HG03520 (cell line): ENCODE results near the gene CUX1.
"Not testable (repeated sequence)": the region's sequence is repeated elsewhere in the genome, so short reads cannot be mapped to it uniquely, and the experiment has no call there.

ENCODE experiments used
- ATAC-seq: cut with Tn5 transposase; IDR thresholded peaks from one replicate; pipeline ENCODE4 v1.9.1; 2021; ENCODE audit warnings: mild to moderate bottlenecking, moderate library complexity; ENCODE audit not compliant: unreplicated experiment

Gene CUX1

GRCh38 chr7:102223184-102223583 is 405.8 kb downstream of the CUX1 start:
- no peak for ATAC-seq

- no peak for ATAC-seq
Observed at GRCh38 chr7:102225025-102225424, 407.6 kb downstream of the CUX1 start.

- ATAC-seq = no peak
Observed at GRCh38 chr7:102227371-102227770, 409.9 kb downstream of the CUX1 start.

GRCh38 chr7:102228935-102229334 is 411.5 kb downstream of the CUX1 start:
- no peak for ATAC-seq

- ATAC-seq = not testable (repeated sequence)
Observed at GRCh38 chr7:102230162-102230561, 412.7 kb downstream of the CUX1 start.

GRCh38 chr7:102230593-102230992 is 413.2 kb downstream of the CUX1 start:
- ATAC-seq = no peak

- no peak for ATAC-seq
Observed at GRCh38 chr7:102232611-102233286, 415.3 kb downstream of the CUX1 start.

- no peak for ATAC-seq
Observed at GRCh38 chr7:102234131-102234530, 416.7 kb downstream of the CUX1 start.

GRCh38 chr7:102234801-102235550 is 417.6 kb downstream of the CUX1 start:
- no peak for ATAC-seq

- ATAC-seq = no peak
Observed at GRCh38 chr7:102236102-102236501, 418.7 kb downstream of the CUX1 start.

- no peak for ATAC-seq
Observed at GRCh38 chr7:102236592-102237287, 419.3 kb downstream of the CUX1 start.

GRCh38 chr7:102239206-102239820 is 421.9 kb downstream of the CUX1 start:
- no peak for ATAC-seq

- no peak for ATAC-seq
Observed at GRCh38 chr7:102241431-102241830, 424.0 kb downstream of the CUX1 start.

- ATAC-seq = no peak
Observed at GRCh38 chr7:102244601-102245000, 427.2 kb downstream of the CUX1 start.

GRCh38 chr7:102248081-102248455 is 430.6 kb downstream of the CUX1 start:
- ATAC-seq = no peak

- no peak for ATAC-seq
Observed at GRCh38 chr7:102248456-102249395, 431.3 kb downstream of the CUX1 start.

GRCh38 chr7:102251531-102252365 is 434.3 kb downstream of the CUX1 start:
- ATAC-seq = no peak

GRCh38 chr7:102252366-102252982 is 435.0 kb downstream of the CUX1 start:
- ATAC-seq = no peak
